AG20443 (cell line): Measurements from ENCODE around the gene KLHDC9.
A peak's percentile ranks its signal among the peaks of the same experiment; 100 is the strongest.

Experiments used
- DNase-seq: peaks from one replicate; pipeline ENCODE4 v3.0.0; 2012; ENCODE audit warnings: low spot score, mixed read lengths

KLHDC9 gene

GRCh38 chr1:161077426-161077825 is 20.7 kb upstream of the KLHDC9 start:
- no peak for DNase-seq

- no peak for DNase-seq
Measured at GRCh38 chr1:161079436-161080110, 18.6 kb upstream of the KLHDC9 start.

- peak; percentile 40 for DNase-seq
Measured at GRCh38 chr1:161080441-161081405, 17.4 kb upstream of the KLHDC9 start.

GRCh38 chr1:161081519-161081918 is 16.6 kb upstream of the KLHDC9 start:
- DNase-seq, result no peak

GRCh38 chr1:161082483-161082882 is 15.7 kb upstream of the KLHDC9 start:
- no peak for DNase-seq

- peak; percentile 96 for DNase-seq
Measured at GRCh38 chr1:161082996-161083747, 15.0 kb upstream of the KLHDC9 start.

GRCh38 chr1:161083748-161084596 is 14.2 kb upstream of the KLHDC9 start:
- no peak for DNase-seq

GRCh38 chr1:161084597-161084988 is 13.6 kb upstream of the KLHDC9 start:
- no peak for DNase-seq

GRCh38 chr1:161085165-161085564 is 13.0 kb upstream of the KLHDC9 start:
- no peak for DNase-seq

GRCh38 chr1:161086457-161086856 is 11.7 kb upstream of the KLHDC9 start:
- DNase-seq, result no peak

GRCh38 chr1:161088587-161089110 is 9.5 kb upstream of the KLHDC9 start:
- peak; percentile 67 for DNase-seq

GRCh38 chr1:161089251-161089924 is 8.8 kb upstream of the KLHDC9 start, which contains the start of gene NECTIN4:
NECTIN4 (minus strand) TSS chr1:161089558; CDS start chr1:161089296, 262 bp downstream.
- no peak for DNase-seq

GRCh38 chr1:161089938-161090337 is 8.2 kb upstream of the KLHDC9 start:
- no peak for DNase-seq

GRCh38 chr1:161090617-161091016 is 7.5 kb upstream of the KLHDC9 start:
- no peak for DNase-seq

GRCh38 chr1:161091093-161091492 is 7.1 kb upstream of the KLHDC9 start:
- no peak for DNase-seq

- no peak for DNase-seq
Measured at GRCh38 chr1:161091796-161092507, 6.2 kb upstream of the KLHDC9 start.

- no peak for DNase-seq
Measured at GRCh38 chr1:161092621-161093028, 5.5 kb upstream of the KLHDC9 start.

- no peak for DNase-seq
Measured at GRCh38 chr1:161094481-161094880, 3.7 kb upstream of the KLHDC9 start.

- no peak for DNase-seq
Measured at GRCh38 chr1:161095230-161095629, 2.9 kb upstream of the KLHDC9 start.

GRCh38 chr1:161096015-161096414 is 2.1 kb upstream of the KLHDC9 start:
- DNase-seq, result no peak
